NCI-H446 (cell line): ENCODE data around the gene ANK2.

Source experiments
- DNase-seq, 2 experiments: peaks; one replicate each; lab custom pipeline; 2025; lab: John Stamatoyannopoulos, UW

Gene ANK2

DNA sequence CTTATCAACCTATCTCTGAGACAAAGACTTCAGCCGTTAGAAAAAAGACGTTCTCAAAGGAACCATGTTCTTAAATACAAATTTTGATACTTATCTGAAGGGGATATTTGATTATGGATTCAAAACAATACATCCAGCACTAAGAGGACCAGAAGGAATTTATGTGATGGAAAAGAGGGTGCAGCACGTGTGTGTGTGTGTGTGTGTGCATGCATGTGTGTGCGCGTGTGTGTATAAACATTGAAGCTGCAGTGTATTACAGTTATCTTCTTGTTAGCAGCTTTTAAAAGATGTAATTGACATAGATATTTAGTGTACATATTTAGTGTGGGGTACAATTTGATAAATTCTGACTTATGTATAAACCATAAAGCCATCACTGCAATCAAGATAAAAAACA lies 44.9 kb downstream of the ANK2 start:
- DNase-seq, result no peak

DNA sequence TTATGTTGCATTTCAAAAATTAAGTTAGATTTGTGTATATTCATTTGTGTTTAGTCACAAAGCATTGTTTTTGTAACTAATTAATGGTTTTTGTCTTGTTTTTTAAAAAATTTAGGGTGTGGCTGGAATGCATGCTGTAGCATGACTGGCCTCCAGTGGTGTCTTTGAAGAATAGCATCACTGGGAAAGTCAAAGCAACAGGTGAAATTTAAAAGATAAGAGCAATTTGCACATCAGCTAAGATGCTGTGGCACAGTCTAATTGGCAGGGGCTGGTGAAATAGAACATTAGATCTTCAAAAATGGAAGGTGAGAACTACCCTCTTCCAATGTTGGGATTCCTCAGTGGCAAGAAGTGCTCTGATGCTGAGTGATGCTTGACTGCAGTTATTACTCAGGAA lies 45.3 kb downstream of the ANK2 start:
- DNase-seq, result peak in 1 of 2 experiments; percentile 23

DNA sequence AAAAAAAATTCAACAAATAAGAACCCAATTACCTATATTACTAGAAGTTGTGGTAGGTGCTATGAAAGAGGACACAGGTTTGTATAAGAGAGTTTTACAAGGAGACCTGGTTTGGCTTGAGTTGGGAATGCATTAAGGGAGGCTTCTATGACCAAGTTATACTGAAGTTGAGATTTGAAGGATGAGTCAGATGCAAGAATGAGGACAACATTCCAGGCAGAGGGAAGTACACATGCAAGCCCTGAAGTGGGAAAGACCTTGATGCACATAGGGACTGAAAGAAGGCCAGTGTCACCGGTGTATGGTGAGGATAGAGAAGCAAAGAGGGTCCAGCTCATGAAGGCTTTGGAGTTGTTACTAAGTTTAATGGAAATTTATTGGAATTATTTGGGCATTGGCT lies 52.2 kb downstream of the ANK2 start:
- DNase-seq, result no peak

DNA sequence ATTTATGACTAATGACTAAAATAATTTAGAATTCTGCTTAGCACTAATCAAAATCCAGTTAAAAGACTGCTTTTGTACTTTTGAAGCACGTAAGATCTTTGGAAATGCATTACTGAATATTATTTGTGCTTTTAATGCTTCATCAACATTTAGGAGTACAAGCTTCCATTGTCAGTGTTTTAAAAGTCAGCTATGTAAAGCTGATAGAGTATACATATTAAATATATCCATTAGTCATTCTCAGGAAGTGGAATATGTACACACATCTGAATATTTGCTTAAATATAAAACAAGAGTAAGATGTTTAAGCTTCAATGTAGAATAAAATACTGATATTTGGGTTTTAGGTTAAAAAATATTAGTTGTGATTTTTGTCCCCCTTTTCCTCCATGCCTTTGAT lies 54.1 kb downstream of the ANK2 start:
- DNase-seq, result no peak

DNA sequence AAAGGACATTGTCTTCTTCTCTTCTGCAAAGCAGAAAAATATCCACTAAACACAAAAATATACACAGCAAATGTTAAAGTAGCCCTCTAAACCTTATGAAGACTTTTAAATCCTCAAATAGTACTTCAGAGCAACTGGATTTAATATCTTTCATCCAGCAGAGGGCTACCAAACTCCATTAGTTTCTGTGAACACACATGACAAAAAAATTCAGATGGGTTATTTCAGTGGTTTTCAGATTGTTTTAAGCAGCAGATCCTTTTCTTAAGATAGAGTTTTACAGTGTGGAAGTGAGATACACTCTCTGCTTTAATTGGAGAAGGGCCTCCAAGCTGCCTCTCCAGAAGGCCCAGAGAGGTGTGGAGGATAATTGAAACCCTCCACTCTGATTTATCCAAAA lies 56.7 kb downstream of the ANK2 start:
- peak in 1 of 2 experiments; percentile 26 for DNase-seq

DNA sequence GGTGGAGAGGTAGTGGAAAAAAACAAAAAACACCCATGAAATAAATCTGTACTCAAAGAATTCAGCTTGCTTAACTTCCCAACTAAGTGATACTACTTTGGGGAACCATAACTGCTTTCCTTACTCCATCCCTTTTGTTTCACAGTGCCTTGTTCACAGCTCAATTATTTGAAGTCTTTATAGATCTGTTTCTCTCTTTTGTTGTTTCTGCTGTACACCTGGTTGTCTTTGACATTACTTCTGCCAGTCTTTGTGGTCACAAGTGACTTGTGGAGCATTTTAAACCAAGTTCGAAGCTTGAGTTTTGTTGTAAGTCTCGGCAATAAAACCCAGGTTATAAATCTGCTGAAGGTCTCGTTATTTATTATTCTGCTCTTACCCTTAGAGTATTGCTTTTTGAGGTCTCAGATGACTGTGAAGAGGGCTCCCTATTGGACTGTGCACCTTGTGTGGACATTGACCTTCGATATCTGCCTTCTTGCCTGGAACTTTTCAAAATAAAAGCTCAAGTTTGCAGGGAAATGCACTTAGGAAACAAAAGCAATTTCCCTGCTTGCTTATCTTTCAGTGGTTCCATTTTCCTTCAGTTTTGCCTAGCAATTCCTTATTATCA lies 59.8 kb downstream of the ANK2 start:
- DNase-seq, result no peak

DNA sequence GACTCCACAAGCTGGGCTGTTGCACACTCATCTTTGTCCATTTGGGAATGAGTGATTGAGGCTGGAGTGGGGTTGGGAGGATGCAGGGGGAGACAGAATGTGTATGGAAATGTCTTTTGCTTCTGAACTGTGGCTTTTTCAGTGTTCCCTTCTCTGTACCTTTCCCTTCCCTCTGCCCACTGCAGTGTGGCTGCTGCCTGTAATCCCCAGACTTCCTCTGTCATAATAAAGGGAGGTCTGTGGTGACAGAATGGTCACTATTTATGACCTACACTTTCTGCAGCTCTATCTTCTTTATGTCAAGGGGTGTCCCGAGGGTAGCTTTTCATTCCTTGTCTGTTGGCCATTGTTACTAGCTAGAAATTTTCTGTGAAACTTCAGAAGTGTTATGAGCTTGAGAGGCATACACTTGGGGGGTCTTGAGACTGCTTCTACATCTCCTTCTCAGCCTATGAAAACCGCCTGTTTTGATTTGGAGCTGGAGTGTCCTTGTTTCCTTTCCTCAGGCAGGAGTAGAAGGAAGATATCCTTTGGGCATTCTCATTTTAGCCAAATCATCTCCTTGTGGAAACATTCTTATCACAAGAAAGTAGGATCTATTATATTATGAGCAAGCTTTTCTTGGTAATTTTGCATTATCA lies 63.0 kb downstream of the ANK2 start:
- DNase-seq, result no peak

DNA sequence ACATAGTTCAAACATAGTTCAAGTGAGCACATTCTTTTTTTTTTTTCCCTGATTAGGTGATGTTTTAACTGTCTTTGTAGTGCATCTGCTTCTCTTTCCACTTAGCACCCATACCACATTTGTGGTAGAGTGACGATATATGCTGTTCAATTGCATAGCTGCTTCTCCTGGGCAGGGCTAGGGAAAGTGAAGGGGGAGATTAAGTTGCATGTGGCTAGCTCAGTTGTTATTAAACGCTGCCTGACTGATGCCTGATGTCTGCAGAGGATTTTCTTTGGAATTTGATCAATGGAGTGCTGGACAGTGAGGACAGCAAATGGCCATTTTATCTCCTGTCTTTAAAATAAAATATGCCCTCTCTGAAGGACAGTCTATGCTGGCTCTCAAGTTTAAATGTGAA lies 63.7 kb downstream of the ANK2 start:
- DNase-seq, result no peak

DNA sequence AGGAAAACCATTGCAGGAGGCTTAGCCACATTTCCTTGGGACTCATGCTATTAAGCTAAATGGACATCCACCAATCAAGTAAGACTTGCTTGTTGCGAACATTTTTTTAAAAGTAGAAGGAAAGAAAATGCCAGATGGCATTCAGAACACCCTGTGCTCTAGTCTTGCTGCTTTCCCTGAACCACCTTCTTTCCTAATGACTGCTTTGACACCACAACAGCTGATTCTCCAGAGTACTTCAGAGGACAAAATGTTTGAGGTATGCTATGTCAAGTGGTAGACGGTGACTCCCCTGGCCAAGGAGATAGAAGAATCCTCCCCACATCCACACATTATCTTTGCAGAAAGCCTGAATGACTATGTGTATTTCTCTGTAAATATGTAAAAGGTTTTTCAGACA lies 65.4 kb downstream of the ANK2 start:
- DNase-seq, result no peak

DNA sequence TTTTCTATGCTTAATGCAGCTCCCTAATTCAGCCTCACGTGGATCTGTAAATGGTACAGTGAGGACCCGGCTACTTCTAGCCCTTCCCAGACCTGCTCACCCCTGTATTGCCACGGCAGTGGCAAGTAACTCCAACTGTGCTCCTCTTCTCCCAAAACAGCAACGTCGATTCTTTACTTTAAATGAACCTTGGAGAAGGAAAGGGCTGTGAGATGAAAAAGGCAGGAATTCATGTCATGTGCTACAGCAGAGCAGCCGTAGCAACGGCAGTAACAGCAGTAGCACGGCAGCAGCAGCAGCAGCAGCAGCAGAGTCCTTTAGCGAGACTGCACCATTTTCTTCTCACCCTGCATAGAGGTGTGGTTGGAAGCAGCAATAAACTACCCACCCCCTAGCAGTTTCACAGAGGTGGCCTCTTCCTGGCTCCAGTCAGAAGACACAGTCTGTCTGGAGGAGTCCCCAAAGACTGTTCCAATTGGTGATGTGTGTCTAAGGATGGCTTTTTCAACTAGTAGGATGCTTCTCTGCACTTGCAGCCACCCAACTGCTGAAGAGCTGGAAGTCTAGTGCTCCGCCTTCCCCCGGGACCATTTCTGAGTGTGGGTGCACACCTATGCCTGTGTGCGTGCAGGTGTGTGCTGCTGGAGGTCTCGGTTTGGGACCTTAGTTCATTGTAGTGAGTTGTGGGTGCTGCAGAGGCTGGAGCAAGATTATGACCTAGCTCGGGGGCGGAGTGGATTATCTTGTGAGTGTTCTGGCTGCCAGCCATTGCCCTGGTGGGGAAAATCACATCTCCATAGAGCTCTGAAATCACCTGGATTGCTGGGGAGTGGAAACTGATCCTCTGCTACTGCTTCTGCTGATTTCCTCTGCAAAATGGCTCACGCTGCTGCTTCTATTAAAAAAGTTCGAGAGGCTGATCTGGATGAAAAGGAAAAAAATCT lies 67.2 kb downstream of the ANK2 start:
- no peak for DNase-seq

DNA sequence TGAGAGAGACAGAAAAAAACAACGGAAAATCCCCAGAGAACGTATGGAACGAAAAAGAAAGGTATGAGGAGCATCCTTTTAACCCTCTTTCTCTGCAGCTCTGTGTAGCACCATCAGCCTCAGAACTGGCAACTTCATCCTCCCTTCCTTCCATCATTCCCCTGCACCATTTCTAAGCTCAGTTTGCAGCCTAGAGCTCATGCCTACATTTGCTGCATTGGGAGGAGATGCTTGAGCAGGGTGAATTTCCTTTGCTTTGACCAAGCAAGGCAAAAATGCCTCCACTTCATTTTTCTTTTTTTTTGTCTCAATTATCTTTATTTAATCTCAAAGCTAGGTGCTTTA lies 67.9 kb downstream of the ANK2 start:
- DNase-seq, result no peak

DNA sequence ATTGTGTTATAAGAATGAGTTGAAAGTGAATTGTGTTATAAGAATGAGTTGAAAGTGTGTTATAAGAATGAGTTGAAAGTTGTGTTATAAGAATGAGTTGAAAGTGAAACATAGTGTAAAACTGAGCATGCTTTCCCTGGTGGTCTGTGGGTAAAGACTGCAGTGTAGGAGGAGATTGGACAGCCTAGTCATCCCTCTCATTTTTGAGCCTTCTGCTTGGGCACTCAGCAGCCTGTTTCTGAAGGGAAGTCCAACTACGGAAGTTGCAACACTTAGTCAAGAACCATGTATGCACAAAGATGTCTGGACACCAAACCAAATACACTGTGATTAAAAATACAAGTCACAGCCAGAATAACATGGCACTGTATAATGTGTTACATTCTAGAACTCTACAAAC lies 72.6 kb downstream of the ANK2 start:
- no peak for DNase-seq

DNA sequence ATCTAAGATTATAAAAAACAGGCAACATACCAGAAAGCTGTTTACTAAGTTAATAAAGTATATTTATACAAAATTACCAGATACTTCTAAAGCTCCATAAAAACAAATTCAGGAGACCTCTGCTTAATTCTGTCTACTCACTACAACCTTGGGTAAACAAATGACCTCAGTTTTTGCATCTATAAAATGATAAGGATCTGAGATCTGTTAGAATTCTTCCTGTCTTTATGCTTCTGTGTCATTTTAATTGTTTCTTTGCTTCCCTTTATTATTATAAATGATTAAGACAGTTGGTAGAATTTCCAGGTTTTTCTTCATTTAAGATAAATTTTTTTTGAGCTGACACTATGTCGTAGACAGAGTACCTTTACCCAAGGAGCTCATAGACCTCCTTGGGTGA lies 76.0 kb downstream of the ANK2 start:
- DNase-seq, result no peak

DNA sequence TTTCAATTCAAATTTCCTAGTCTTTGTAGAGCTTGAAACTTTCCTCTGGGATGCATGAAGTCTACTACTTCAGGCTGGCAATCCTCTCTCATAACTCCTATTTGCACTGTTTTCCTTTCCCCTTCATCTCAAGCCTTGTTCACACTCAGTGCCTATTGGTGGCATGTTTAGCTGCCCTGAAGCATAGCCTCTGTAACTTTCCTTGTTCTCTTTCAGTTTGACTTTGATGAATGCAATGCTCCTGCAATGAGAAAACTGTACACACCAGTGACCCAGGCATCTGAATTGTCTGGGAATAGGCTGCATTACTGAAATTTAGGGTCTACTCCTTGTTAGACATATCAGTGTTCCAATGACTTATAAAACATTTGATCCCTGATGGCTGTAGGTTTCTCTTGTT lies 81.7 kb downstream of the ANK2 start:
- DNase-seq, result no peak

DNA sequence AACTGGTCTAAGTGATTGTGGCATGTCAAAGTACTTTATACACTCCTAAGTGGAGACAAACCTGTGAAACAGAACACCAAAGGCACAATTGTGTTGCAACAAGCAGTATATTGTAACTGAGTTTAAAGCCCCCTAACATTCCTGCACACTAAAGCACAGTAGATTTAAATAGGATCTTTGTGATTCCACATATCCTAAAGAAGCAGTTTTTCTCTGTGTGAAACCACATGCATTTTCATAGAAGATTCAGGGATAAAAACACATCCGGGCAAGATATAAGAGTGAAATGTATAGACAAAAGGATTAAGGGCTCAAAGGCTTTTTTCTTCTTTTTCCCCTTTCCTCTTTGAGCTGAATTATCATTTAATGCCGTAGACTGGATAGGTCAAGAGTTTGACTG lies 82.2 kb downstream of the ANK2 start:
- DNase-seq, result no peak

DNA sequence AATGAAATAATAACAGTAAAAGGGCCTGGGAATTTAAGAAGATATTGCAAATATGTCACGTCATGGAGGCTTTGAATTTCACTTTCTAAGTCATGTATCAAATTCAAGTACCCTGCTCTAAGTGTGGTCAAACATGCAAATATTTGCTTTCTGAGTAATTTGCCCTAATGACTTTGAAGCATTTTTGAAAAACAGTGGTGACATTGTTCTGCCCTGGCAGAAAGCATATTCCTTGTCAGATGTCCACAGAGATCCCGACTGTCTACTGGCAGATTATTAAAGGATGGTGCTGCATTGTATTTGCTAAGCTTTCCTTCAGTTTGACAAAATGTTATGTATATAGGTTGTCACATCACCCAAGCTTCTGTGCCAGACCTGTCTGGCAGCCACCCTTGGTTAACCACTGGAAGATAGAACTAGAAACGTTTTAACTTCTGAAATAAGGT lies 92.5 kb downstream of the ANK2 start:
- DNase-seq, result peak in 1 of 2 experiments; percentile 1

DNA sequence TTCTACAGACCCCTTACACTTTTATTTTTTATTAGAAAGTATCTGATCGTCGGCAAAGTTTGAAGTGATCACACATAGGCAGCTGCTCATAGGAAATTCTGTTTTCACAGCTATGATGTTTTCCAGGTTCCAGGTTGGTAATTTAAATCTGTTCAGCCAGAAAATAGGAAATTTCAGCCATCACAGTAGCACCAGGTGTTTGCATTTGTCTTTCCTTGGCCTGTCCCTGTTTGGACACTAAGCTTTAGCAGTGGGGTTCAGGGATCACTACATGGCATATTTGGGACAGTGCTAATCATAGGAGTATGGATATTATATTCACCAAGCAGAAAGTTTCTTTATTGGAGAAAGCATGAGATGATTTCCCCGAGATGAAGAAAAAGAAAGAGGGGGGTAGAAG lies 92.9 kb downstream of the ANK2 start:
- no peak for DNase-seq

DNA sequence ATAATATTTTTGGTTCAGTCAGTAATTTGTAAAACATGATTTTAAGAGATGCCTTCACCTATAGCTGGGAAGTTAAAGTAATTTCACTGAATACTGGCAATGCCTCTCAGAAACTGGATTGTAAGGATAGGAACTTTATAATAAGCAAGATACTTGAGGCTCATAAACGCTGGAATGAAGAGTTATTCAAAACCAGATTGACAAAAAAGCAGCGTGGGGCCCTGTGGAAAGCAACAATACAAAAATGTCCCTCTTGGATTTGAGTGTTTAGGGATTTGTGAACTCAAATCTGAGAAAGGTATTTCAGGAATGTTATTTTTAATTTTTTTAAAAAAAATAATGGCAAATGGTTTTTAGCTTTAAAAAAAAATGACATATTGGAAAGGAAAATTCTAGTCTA lies 94.6 kb downstream of the ANK2 start:
- DNase-seq, result no peak

DNA sequence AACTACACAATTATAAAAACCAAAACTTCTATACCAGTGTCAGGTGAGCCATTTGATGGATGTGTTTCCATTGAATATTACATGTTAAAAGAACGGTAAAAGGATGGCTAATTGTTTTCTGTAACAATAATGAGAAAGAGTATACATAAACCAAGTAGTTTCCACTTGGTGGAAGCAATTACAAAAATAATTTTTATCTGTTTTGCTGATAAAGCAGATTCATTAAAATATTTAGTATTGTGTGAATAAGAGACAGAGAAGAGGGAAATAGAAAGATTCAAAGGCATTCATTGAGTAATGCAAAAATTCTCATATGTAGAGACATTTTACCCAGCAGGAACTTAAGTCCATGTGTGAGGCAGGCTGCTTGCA lies 95.7 kb downstream of the ANK2 start:
- DNase-seq, result no peak

DNA sequence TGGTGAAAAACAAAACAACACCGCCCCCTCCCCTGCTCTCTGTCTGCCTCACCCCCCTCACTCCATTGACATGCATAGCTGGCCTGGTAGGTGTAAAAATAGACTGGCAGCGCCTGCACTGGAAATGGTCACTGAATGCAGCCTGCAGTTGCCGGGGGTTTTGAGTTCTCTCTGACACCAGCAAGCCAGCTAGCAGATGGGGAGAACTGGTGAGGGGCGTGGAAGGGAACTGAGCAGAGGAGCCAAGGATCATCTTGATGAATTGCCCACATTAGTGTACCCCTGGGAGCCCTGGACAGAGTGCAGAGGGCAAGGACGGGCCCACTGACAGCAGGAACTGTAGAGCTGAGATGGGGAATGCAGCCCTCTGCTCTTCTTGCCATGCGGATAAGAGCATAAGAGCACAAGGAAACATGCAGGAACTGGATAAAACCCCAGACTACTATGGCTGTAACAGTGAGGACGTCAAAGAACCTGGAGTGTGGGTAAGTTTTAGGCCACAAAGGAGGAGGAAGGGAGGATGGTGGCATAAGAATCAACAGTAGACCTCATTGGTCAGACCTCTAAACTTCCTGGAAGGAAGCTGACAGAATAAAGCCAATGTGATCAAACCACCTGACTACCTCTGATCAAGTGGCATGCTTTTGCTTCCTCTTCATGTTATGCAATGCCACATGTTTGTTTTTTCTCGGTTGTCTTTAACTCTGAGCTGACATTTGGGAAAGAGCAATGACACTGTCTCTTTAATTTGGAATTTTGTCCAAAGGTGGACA lies 96.3 kb downstream of the ANK2 start:
- peak in 1 of 2 experiments; percentile 11 for DNase-seq

DNA sequence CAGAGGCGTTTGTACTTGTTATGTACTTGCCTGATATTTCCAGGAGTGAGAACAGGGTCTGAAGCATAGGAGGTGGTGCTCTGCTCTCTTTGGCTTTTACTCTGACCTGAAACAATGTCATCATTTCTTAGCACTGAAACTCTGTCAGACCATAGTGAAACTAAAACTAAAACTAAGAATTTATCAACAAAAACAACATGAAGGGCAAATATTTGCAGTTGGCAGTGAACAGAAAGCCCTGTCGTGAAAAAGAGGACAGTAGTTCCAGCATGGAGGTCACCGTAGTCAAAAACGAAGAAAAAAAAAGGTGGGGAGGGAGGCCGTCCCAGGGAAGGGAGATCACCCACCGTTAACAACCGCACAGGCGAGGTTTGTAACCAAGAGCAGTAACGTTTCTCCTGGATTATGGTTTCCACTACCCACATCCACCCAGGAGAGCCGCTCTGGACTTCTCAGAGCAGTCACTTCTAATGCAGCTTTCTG lies 97.5 kb downstream of the ANK2 start:
- no peak for DNase-seq

DNA sequence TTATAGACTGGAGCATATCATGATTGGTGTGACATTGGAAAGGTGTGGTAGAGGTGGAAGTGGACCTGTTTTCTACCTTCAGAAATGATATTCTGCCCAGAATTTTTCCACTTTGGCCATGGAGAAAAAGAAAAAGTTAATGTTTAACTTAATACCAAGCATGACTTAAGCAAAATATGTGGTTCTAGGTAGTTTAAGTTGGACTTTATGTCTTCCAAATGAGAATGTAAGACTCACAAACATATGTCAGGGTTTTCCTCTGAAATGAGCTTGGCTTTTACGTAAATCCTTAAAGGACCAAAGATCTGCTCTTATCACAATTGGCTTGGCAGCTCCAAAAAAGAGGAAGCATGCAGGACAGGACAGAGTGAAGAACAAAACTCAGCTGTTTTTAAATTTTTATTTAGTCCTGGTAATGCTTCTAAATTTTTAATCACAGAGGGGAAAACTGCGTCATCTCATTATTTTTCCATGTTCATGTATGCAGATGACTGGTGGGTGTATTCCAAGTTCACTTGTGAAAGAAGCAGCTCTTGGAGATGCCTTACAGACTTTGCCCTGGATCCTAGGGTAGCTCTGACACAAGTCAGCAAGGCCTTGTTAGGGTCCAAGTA lies 98.2 kb downstream of the ANK2 start:
- no peak for DNase-seq
